HG02981 (cell line): ENCODE measurements around the gene RPS14.
"Not testable (repeated sequence)": the region's sequence is repeated elsewhere in the genome, so short reads cannot be mapped to it uniquely, and the experiment has no call there.

Experiments
- ATAC-seq: cut with Tn5 transposase; IDR thresholded peaks from one replicate; pipeline ENCODE4 v1.9.1; 2021; ENCODE audit warnings: mild to moderate bottlenecking, moderate library complexity; ENCODE audit not compliant: unreplicated experiment

Gene RPS14

GRCh38 chr5:150446583-150446982, 3.0 kb downstream of the RPS14 start:
- ATAC-seq: no peak

GRCh38 chr5:150446088-150446487, 3.5 kb downstream of the RPS14 start:
- ATAC-seq: no peak

- ATAC-seq: no peak
Measured at GRCh38 chr5:150444770-150445169, 4.8 kb downstream of the RPS14 start.

GRCh38 chr5:150443242-150444075, 6.1 kb downstream of the RPS14 start:
- no peak for ATAC-seq

- no peak for ATAC-seq
Measured at GRCh38 chr5:150442699-150443080, 6.8 kb downstream of the RPS14 start.

GRCh38 chr5:150441813-150442698, 7.5 kb downstream of the RPS14 start:
- ATAC-seq: no peak

GRCh38 chr5:150440948-150441812, 8.4 kb downstream of the RPS14 start:
- ATAC-seq: no peak

GRCh38 chr5:150438873-150439546, 10.5 kb downstream of the RPS14 start:
- no peak for ATAC-seq

GRCh38 chr5:150436141-150436680, 13.3 kb downstream of the RPS14 start:
- ATAC-seq: peak; percentile 93

- no peak for ATAC-seq
Measured at GRCh38 chr5:150434464-150434863, 15.1 kb downstream of the RPS14 start.

GRCh38 chr5:150431574-150431973, 18.0 kb downstream of the RPS14 start:
- no peak for ATAC-seq

GRCh38 chr5:150431048-150431447, 18.5 kb downstream of the RPS14 start:
- ATAC-seq: no peak

- no peak for ATAC-seq
Measured at GRCh38 chr5:150429410-150429873, 20.1 kb downstream of the RPS14 start.

- ATAC-seq: no peak
Measured at GRCh38 chr5:150428978-150429377, 20.6 kb downstream of the RPS14 start.

- ATAC-seq: no peak
Measured at GRCh38 chr5:150428106-150428876, 21.2 kb downstream of the RPS14 start.

- ATAC-seq: not testable (repeated sequence)
Measured at GRCh38 chr5:150426165-150426564, 23.4 kb downstream of the RPS14 start.

GRCh38 chr5:150422758-150423157, 26.8 kb downstream of the RPS14 start:
- ATAC-seq: no peak

- no peak for ATAC-seq
Measured at GRCh38 chr5:150422075-150422474, 27.5 kb downstream of the RPS14 start.

GRCh38 chr5:150419630-150420270, 29.8 kb downstream of the RPS14 start:
- ATAC-seq: no peak
